IMR-90 (cell line): Measurements from ENCODE around the gene KPTN. TPM values are rescaled to one million over a fixed set of nuclear protein-coding genes. Genes with fewer than 3 reads are reported as not detected.

ENCODE experiments used
- ATAC-seq: fragments of 200-7000 bp; cut with Tn5 transposase; 2 replicates; pipeline ENCODE4 v1.9.1; 2020; ENCODE audit warnings: low read depth, mild to moderate bottlenecking, moderate library complexity
- BruUV-seq: library from RNA; stranded (reverse); fragments of 400-500 nt; replicated peaks from 2 replicates; lab custom pipeline; 2021; lab: Mats Ljungman, UMichigan
- CTCF ChIA-PET: fragments of 300-600 bp; formaldehyde crosslinking; extraction: SDS; loops from one replicate; lab custom pipeline; 2021; ENCODE audit warnings: antibody characterized with exemption; lab: Yijun Ruan, JAX
- POLR2A ChIA-PET: fragments of 300-600 bp; sonication (Branson Sonifier 250); formaldehyde crosslinking; loops from one replicate; lab custom pipeline; 2022; ENCODE audit warnings: antibody characterized with exemption; ENCODE audit not compliant: unreplicated experiment; lab: Charles Lee
- DNase-seq: peaks from one replicate; pipeline ENCODE4 v3.0.0; 2013
- H2AFZ ChIP-seq: replicated peaks from 2 replicates; pipeline ENCODE3; 2013; ENCODE audit warnings: low read length, mild to moderate bottlenecking; ENCODE audit not compliant: poor library complexity
- H2AK5ac ChIP-seq: 2 replicates; pipeline ENCODE4 v1.6.1; 2013; ENCODE audit warnings: low read depth, low read length, inconsistent platforms
- H2AK9ac ChIP-seq: replicated peaks from 2 replicates; pipeline ENCODE3; 2013; ENCODE audit warnings: mild to moderate bottlenecking, low read depth, low read length, moderate library complexity; ENCODE audit not compliant: poor library complexity
- H2BK120ac ChIP-seq: 2 replicates; pipeline ENCODE4 v1.6.1; 2013; ENCODE audit warnings: low read depth, low read length, inconsistent platforms
- H2BK15ac ChIP-seq: 3 replicates; pipeline ENCODE4 v1.6.1; 2013; ENCODE audit warnings: low read depth, low read length, inconsistent platforms
- H2BK20ac ChIP-seq: 2 replicates; pipeline ENCODE4 v1.6.1; 2013; ENCODE audit warnings: low read depth, mild to moderate bottlenecking, inconsistent platforms, low read length, moderate library complexity
- H2BK5ac ChIP-seq: 2 replicates; pipeline ENCODE4 v1.6.1; 2013; ENCODE audit warnings: mild to moderate bottlenecking, low read depth, low read length, inconsistent platforms; ENCODE audit not compliant: poor library complexity, severe bottlenecking
- H3K14ac ChIP-seq: replicated peaks from 2 replicates; pipeline ENCODE4 v1.6.1; 2013; ENCODE audit warnings: low read depth, low read length, inconsistent platforms
- H3K18ac ChIP-seq: 2 replicates; pipeline ENCODE4 v1.6.1; 2013; ENCODE audit warnings: low read depth, low read length, control low read depth
- H3K23ac ChIP-seq: 2 replicates; pipeline ENCODE4 v1.6.1; 2013; ENCODE audit warnings: low read depth, low read length, inconsistent platforms
- H3K27ac ChIP-seq: 2 replicates; pipeline ENCODE4 v1.5.1; 2013; ENCODE audit warnings: mild to moderate bottlenecking, control low read depth, low read length; ENCODE audit not compliant: insufficient read depth
- H3K27me3 ChIP-seq: 2 replicates; pipeline ENCODE4 v1.6.1; 2013; ENCODE audit warnings: low read length; ENCODE audit not compliant: control insufficient read depth, insufficient read depth
- H3K36me3 ChIP-seq: 2 replicates; pipeline ENCODE4 v1.6.1; 2013; ENCODE audit warnings: low read length, mixed read lengths; ENCODE audit not compliant: control insufficient read depth, insufficient read depth
- H3K4ac ChIP-seq: 2 replicates; pipeline ENCODE4 v1.6.1; 2013; ENCODE audit warnings: low read depth, low read length, inconsistent platforms
- H3K4me1 ChIP-seq: 2 replicates; pipeline ENCODE4 v1.6.1; 2013; ENCODE audit warnings: low read length, mixed read lengths; ENCODE audit not compliant: control insufficient read depth, insufficient read depth
- H3K4me2 ChIP-seq: 2 replicates; pipeline ENCODE4 v1.6.1; 2013; ENCODE audit warnings: low read depth, mild to moderate bottlenecking, control low read depth, low read length, moderate library complexity
- H3K4me3 ChIP-seq: 2 replicates; pipeline ENCODE4 v1.5.1; 2013; ENCODE audit warnings: low read depth, mild to moderate bottlenecking, control low read depth, low read length, moderate library complexity; ENCODE audit not compliant: insufficient read depth
- H3K56ac ChIP-seq: 2 replicates; pipeline ENCODE4 v1.6.1; 2013; ENCODE audit warnings: low read length, inconsistent platforms; ENCODE audit not compliant: insufficient read depth; ENCODE audit errors: extremely low read depth
- H3K79me1 ChIP-seq, 2 experiments: 2 replicates each; pipeline ENCODE4 v1.6.1; 2013; ENCODE audit warnings: low read length in 2 of 2, inconsistent platforms in 1 of 2, low read depth in 1 of 2
- H3K9ac ChIP-seq: 2 replicates; pipeline ENCODE4 v1.6.1; 2013; ENCODE audit warnings: low read depth, low read length, control low read depth
- H3K9me1 ChIP-seq: 2 replicates; pipeline ENCODE4 v1.6.1; 2013; ENCODE audit warnings: low read length, inconsistent platforms; ENCODE audit not compliant: insufficient read depth
- H3K9me3 ChIP-seq: 2 replicates; pipeline ENCODE4 v1.6.1; 2013; ENCODE audit warnings: low read length; ENCODE audit not compliant: control insufficient read depth, insufficient read depth
- H4K20me1 ChIP-seq: 2 replicates; pipeline ENCODE4 v1.6.1; 2013; ENCODE audit warnings: low read length, inconsistent platforms; ENCODE audit not compliant: insufficient read depth
- H4K5ac ChIP-seq: 2 replicates; pipeline ENCODE4 v1.6.1; 2013; ENCODE audit warnings: mild to moderate bottlenecking, low read depth, low read length, control low read depth
- H4K8ac ChIP-seq, 2 experiments: 2 replicates each; pipeline ENCODE4 v1.6.1; 2013; ENCODE audit warnings: low read depth in 2 of 2, low read length in 2 of 2, control low read depth in 1 of 2, inconsistent platforms in 1 of 2
- H4K91ac ChIP-seq: 2 replicates; pipeline ENCODE4 v1.6.1; 2013; ENCODE audit warnings: low read depth, low read length, inconsistent platforms; ENCODE audit not compliant: insufficient read depth
- CHD1 ChIP-seq: IDR thresholded peaks from 2 replicates; pipeline ENCODE4 v1.6.1; 2012; ENCODE audit warnings: low read depth, low read length, improper control_type of control experiment
- CTCF ChIP-seq: conservative IDR thresholded peaks from 2 replicates; pipeline ENCODE4 v1.5.1; 2012; ENCODE audit warnings: mild to moderate bottlenecking, low read depth, low read length, improper control_type of control experiment
- ELK1 ChIP-seq: fragments of 150-350 bp; IDR thresholded peaks from 2 replicates; pipeline ENCODE4 v1.6.1; 2016; ENCODE audit warnings: low read depth, mild to moderate bottlenecking, low read length, moderate library complexity, borderline replicate concordance
- MAFK ChIP-seq: IDR thresholded peaks from 2 replicates; pipeline ENCODE4 v1.6.1; 2012; ENCODE audit warnings: low read depth, low read length, improper control_type of control experiment
- MAZ ChIP-seq: IDR thresholded peaks from 2 replicates; pipeline ENCODE4 v1.6.1; 2012; ENCODE audit warnings: low read depth, mild to moderate bottlenecking, low read length, improper control_type of control experiment, moderate library complexity, borderline replicate concordance
- MXI1 ChIP-seq: IDR thresholded peaks from 2 replicates; pipeline ENCODE4 v1.6.1; 2012; ENCODE audit warnings: low read depth, mild to moderate bottlenecking, low read length, moderate library complexity, borderline replicate concordance
- RAD21 ChIP-seq: IDR thresholded peaks from 2 replicates; pipeline ENCODE4 v1.6.1; 2012; ENCODE audit warnings: low read length, improper control_type of control experiment
- RCOR1 ChIP-seq: IDR thresholded peaks from 2 replicates; pipeline ENCODE4 v1.6.1; 2012; ENCODE audit warnings: mild to moderate bottlenecking, low read length, improper control_type of control experiment; ENCODE audit not compliant: insufficient replicate concordance
- USF2 ChIP-seq: fragments of 150-350 bp; IDR thresholded peaks from 2 replicates; pipeline ENCODE4 v1.6.1; 2017; ENCODE audit warnings: mild to moderate bottlenecking, antibody characterized with exemption, low read length, low read depth
- WGBS, 2 experiments: methylation state at CpG; one replicate each; pipeline versions ENCODE4 v1.1.5 to v1.1.7; 2013; ENCODE audit warnings: missing lambda C conversion rate in 2 of 2; ENCODE audit not compliant: insufficient read length in 1 of 2; ENCODE audit errors: extremely low coverage in 2 of 2; 5-methylcytosine and 5-hydroxymethylcytosine counted together
- dilution Hi-C: fragments of 300-500 bp; cut with HindIII; formaldehyde crosslinking; loops from one replicate; pipeline ENCODE4 v1.14.3; 2018; ENCODE audit warnings: low sequenced_read_pairs; ENCODE audit not compliant: unreplicated experiment
- in situ Hi-C: fragments of 300-500 bp; cut with MboI; formaldehyde crosslinking; loops from 3 replicates; pipeline ENCODE4 v1.14.3; 2019; ENCODE audit warnings: low sequenced_read_pairs, inconsistent platforms, mixed read lengths
- intact Hi-C: fragments of 100-400 bp; cut with micrococcal nuclease; formaldehyde crosslinking; loops from 2 replicates; pipeline ENCODE4 v1.10.0; 2022
- polyA plus RNA-seq, 3 experiments: library from polyadenylated mRNA; depleted of rRNA; stranded (reverse); fragments of >200 nt; gene quantifications; 2 replicates each; pipeline ENCODE4 v1.2.3, GENCODE V29; 2012; ENCODE audit warnings: low replicate concordance in 1 of 3
- total RNA-seq: library from RNA; depleted of rRNA; stranded (reverse); fragments of >200 nt; gene quantifications from 2 replicates; pipeline ENCODE4 v1.2.3, GENCODE V29; 2012

KPTN gene
- total and polyA plus RNA-seq, 2 of the 4 experiments (the other 2 are of a cell fraction), result 4.1 to 15.4 TPM

GRCh38 chr19:47507924-47508553 is 24.0 kb upstream of the KPTN start:
- no peak overlapping the region for H3K14ac ChIP-seq
- no peak overlapping the region for H2AK9ac ChIP-seq
- no peak overlapping the region for H4K5ac ChIP-seq
- no peak overlapping the region for H3K27ac ChIP-seq
- in situ Hi-C loops (no loop called here), dilution Hi-C loops (no loop called here), intact Hi-C loops (no loop called here)
- peaks cover 34 to 92% of the 10 kb centered on the region in 2 experiments for H3K79me1 ChIP-seq
- peaks cover 11% of the 10 kb centered on the region for H3K36me3 ChIP-seq
- WGBS, 2 experiments, result 70% methylated on average over 6 of the region's 11 CpGs; no CpG with 5 or more reads in 1 of the 2 experiments
- ATAC-seq (no peak), DNase-seq (no peak)
- H2BK15ac ChIP-seq, result no peak overlapping the region
- no TSS peak for BruUV-seq
- H2BK120ac ChIP-seq, result no peak overlapping the region
- H3K9me3 ChIP-seq, result no peaks in the 10 kb centered on the region
- no peak overlapping the region for H2BK20ac ChIP-seq
- no peak overlapping the region for H3K4me3 ChIP-seq
- H3K9me1 ChIP-seq, result peaks cover 14% of the 10 kb centered on the region
- no peak overlapping the region for H4K91ac ChIP-seq
- no peak overlapping the region for H3K4ac ChIP-seq
- ChIA-PET CTCF (no interaction called here), POLR2A (no interaction called here)
- H4K8ac ChIP-seq, result no peak overlapping the region
- no peak overlapping the region for H2AK5ac ChIP-seq
- no peak overlapping the region for H3K9ac ChIP-seq
- H3K23ac ChIP-seq, result no peak overlapping the region
- peaks cover 70% of the 10 kb centered on the region for H4K20me1 ChIP-seq
- TF ChIP-seq ELK1, result no peak
- no peak for TF ChIP-seq RCOR1
- no peak for TF ChIP-seq MAZ
- TF ChIP-seq CTCF, result no peak
- no peak for TF ChIP-seq RAD21
- no peak for TF ChIP-seq USF2
- TF ChIP-seq MAFK, result no peak
- TF ChIP-seq CHD1, result no peak
- TF ChIP-seq MXI1, result no peak
- no peak overlapping the region for H3K4me2 ChIP-seq
- H3K56ac ChIP-seq, result no peak overlapping the region
- H3K18ac ChIP-seq, result no peak overlapping the region
- H2BK5ac ChIP-seq, result no peak overlapping the region
- no peak overlapping the region for H2AFZ ChIP-seq
- H3K27me3 ChIP-seq, result no peaks in the 10 kb centered on the region
- peaks cover 13% of the 10 kb centered on the region for H3K4me1 ChIP-seq
